Activated naive CD8-positive, alpha-beta T cell treated with anti-CD3 and anti-CD28 coated beads, Interleukin-2, amount 50 U/mL, for 24 hours (primary cell): Measurements from ENCODE around the gene PRPSAP2.

ENCODE experiments used
- ATAC-seq: fragments of 150-1000 bp; cut with Tn5 transposase; one replicate; pipeline ENCODE4 v1.10.0; 2021
- DNase-seq: peaks from one replicate; pipeline ENCODE4 v3.0.0; 2021
- H3K27ac Mint-ChIP-seq: one replicate; pipeline ENCODE4 v1.8.0; 2021; ENCODE audit warnings: mild to moderate bottlenecking, mixed read lengths
- H3K27me3 Mint-ChIP-seq: one replicate; pipeline ENCODE4 v1.8.0; 2021; ENCODE audit warnings: mixed read lengths
- H3K36me3 Mint-ChIP-seq: one replicate; pipeline ENCODE4 v1.8.0; 2021; ENCODE audit warnings: low read depth, mixed read lengths
- H3K4me1 Mint-ChIP-seq: one replicate; pipeline ENCODE4 v1.8.0; 2021; ENCODE audit warnings: mixed read lengths
- H3K4me3 Mint-ChIP-seq: one replicate; pipeline ENCODE4 v1.8.0; 2021; ENCODE audit warnings: mild to moderate bottlenecking, moderate library complexity, mixed read lengths
- H3K9me3 Mint-ChIP-seq: one replicate; pipeline ENCODE4 v1.8.0; 2021; ENCODE audit warnings: mixed read lengths

Gene PRPSAP2

DNA sequence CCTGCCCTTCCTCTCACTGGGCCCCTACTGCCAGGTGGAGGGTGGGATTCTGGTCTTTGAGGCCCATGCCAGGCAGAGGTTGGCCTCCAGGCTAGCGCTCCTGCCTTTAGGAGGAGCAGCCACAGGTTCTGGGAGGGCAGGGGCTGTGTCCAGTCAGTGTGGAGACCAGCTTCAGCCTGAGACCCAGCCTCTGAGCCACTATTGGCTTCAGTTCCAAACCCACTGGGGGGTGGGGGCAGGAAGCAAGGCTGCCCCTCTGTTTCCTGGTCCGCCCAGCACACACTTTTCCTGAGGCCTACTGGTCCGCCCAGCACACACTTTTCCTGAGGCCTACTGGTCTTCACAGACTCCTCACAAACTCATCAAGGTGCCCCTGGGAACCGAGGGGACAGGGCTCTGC lies 110.4 kb downstream of the PRPSAP2 start:
- Mint-ChIP-seq H3K4me3 (no peak overlapping the region), H3K36me3 (peaks cover 3% of the 10 kb centered on the region), H3K27me3 (no peaks in the 10 kb centered on the region), H3K27ac (no peak overlapping the region), H3K4me1 (peaks cover 4% of the 10 kb centered on the region), H3K9me3 (no peaks in the 10 kb centered on the region)
- DNase-seq (no peak), ATAC-seq (no peak)

DNA sequence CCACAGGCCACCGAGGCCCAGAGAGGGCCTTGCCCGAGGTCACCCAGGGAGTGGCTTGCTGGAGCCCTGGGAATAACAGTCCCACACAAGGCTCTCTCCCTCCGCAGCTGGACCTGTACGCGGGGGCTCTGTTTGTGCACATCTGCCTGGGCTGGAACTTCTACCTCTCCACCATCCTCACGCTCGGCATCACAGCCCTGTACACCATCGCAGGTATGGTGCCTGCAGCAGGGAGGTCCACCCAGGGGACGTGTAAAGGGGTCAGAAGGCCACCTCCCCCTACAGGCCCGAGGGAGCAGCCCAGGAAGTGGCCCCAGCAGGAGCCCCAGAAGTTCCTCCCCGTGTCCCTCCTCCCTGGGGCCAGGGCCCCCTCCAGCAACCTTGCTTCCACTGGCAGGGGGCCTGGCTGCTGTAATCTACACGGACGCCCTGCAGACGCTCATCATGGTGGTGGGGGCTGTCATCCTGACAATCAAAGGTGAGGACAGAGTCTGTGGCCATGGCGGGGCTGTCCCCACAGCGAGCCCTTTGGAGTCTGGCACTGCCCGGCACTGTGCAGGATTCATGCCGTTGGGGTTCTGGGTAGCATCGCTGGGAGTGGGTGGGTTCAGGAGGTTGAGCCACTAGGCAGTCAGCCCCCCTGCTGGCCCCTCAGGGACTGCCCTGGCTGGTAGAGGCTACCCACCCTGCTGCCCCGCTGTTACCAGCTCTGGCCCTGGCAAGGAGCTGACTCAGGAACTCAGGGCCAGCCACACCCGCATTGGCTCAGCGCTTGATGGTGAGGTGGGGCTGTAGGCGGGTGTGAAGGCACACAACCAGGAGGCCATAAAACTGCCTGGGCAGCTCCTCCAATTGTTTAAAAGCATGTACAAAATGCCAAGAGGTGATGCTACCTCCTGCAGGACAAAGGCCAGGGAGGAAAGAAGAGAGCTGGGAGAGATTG lies 111.3 kb downstream of the PRPSAP2 start:
- Mint-ChIP-seq H3K4me1 (peaks cover 4% of the 10 kb centered on the region), H3K27ac (no peak overlapping the region), H3K4me3 (no peak overlapping the region), H3K27me3 (no peaks in the 10 kb centered on the region), H3K9me3 (no peaks in the 10 kb centered on the region), H3K36me3 (peaks cover 4% of the 10 kb centered on the region)
- DNase-seq, result no peak
- ATAC-seq, result peak; percentile 24

DNA sequence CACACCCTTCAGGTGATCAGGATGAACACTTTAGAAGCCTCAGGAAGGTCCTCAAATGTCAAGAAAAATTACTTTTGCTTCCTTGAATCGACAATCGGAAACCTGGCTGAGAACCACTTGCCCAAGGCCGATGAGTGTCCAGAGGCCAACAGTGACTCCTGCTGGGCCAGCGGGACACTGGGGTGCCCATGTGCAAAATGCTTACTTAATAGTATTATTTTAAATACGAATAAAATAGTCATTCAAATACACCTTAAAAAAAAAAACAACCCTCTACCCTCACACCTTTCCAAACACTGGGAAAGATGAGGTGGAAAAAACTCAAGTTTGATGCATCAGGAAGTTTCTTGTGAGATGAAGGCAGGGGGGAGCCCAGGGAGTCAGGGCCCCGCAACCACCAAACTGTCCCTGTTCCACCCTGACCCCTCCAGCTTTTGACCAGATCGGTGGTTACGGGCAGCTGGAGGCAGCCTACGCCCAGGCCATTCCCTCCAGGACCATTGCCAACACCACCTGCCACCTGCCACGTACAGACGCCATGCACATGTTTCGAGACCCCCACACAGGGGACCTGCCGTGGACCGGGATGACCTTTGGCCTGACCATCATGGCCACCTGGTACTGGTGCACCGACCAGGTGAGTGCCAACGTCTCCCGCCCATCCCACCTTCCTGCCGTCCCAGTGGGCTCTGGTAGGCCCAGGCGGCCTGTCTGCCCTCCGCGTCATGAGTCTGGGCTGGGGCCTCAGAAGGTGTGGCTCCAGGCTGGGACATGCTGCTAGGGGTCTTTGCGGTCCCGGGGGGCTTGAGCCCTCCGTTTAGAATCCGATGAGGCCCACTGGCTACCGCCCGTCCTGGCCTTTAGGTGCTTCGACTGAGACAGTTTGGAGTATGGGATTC lies 112.9 kb downstream of the PRPSAP2 start:
- Mint-ChIP-seq H3K27ac (no peak overlapping the region), H3K4me3 (no peak overlapping the region)
- no peak for ATAC-seq

DNA sequence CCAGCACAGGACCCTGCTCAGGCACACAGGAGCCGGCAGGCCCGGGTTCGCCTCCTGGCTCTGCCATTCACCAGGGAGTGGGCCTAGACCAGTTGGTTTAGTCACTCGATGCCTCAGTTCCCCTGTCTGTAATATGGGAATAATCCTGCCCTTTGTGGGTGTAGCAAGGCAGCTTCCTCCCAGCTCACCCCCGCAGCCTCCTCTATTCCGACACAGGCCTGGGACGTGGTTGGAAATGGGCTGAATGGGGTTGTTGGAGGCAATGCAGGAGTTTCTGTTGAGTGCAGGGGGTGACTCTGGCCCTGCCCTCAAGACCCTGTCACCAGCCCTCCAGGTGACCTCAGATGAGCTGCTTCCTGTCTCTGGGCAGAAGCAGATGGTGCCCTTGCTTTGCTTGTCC lies 113.9 kb downstream of the PRPSAP2 start:
- no peak for ATAC-seq
- H3K27me3 Mint-ChIP-seq, result no peaks in the 10 kb centered on the region
- no peak for DNase-seq
- H3K4me1 Mint-ChIP-seq, result peaks cover 14% of the 10 kb centered on the region
- H3K36me3 Mint-ChIP-seq, result peaks cover 5% of the 10 kb centered on the region
- H3K4me3 Mint-ChIP-seq, result no peak overlapping the region
- H3K27ac Mint-ChIP-seq, result no peak overlapping the region
- no peaks in the 10 kb centered on the region for H3K9me3 Mint-ChIP-seq

More for the DNA sequence above, 112.9 kb downstream of the PRPSAP2 start:
- H3K4me1 Mint-ChIP-seq, result peaks cover 14% of the 10 kb centered on the region
- no peaks in the 10 kb centered on the region for H3K27me3 Mint-ChIP-seq
- H3K9me3 Mint-ChIP-seq, result no peaks in the 10 kb centered on the region
- H3K36me3 Mint-ChIP-seq, result peaks cover 4% of the 10 kb centered on the region
- DNase-seq, result no peak

DNA sequence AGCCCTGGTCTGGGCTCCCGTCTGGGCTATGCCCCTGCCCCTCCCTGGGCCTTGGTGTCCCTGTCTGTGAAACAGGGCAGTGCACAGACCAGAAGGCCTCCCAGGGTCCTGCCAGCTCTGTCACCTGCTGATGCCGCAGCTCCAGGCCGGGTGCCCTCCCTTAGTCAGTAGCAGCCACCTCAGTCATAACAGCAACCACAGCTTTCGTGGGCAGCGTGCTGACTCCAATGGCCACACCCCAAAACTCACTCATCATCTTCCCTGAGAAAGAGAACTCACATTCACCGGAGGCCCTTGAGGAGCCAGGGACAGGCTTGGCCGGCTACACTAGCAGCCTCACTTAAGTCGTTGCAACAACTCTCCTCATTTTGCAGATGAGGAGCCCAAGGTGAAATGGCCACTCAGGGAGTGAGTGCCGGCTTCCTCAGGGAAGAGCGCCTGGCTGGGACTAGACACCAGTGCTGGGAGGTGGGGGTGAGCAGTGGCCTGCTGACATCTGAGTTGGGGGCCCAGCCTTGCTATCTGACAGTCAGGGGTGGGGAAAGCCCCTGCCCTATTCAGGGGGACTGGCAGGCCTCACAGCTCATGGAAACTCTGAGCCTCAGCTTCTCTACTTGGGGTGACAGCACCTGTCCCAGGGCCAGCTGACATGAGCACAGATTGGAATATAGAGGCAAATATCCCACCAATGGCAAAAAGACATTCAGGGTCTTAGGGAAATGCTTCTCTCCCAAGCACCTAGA lies 116.6 kb downstream of the PRPSAP2 start:
- peak; percentile 86 for ATAC-seq
- Mint-ChIP-seq H3K27me3 (no peaks in the 10 kb centered on the region), H3K36me3 (peaks cover 10% of the 10 kb centered on the region), H3K4me3 (no peak overlapping the region), H3K27ac (peak overlapping the region; percentile 54), H3K9me3 (no peaks in the 10 kb centered on the region), H3K4me1 (peaks cover 14% of the 10 kb centered on the region)
- DNase-seq, result peak; percentile 52

DNA sequence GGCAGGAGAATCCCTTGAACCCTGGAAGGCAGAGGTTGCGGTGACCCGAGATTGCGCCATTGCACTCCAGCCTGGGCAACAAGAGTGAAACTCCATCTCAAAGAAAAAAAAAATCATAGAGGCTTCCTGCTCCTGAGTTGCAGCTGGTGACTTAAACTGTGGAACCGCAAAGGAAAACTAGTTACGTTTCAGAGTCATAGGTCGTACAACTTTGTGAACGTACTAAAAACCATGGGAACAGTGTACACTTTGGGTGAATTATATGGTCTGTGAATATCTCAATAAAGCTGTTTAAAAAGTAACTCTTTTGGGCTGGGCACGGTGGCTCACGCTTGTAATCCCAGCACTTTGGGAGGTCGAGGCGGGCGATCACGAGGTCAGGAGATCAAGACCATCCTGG lies 117.7 kb downstream of the PRPSAP2 start:
- no peak for DNase-seq
- H3K27me3 Mint-ChIP-seq, result no peaks in the 10 kb centered on the region
- no peak overlapping the region for H3K27ac Mint-ChIP-seq
- H3K4me1 Mint-ChIP-seq, result peaks cover 14% of the 10 kb centered on the region
- no peak for ATAC-seq
- no peak overlapping the region for H3K4me3 Mint-ChIP-seq
- H3K9me3 Mint-ChIP-seq, result no peaks in the 10 kb centered on the region
- H3K36me3 Mint-ChIP-seq, result peaks cover 10% of the 10 kb centered on the region

DNA sequence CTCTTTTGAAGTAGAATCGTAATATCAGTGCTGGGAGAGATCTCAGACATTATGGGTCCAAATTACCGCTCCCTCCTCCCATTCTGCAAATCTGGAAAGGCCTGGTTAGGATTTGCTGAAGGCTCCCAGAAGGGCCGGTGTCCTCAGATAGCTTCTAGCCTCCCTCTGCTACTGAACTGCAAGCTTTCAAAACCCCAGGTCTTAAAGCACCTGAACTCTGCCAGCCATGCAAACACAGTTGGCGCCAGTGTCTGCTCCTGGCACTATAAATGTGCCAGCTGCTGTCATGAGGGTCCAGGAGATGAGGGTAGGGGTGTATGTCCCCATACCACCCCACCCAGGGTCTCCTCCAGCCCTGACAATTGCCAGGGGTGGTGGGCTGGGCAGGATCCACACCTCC lies 118.3 kb downstream of the PRPSAP2 start:
- Mint-ChIP-seq H3K36me3 (peaks cover 10% of the 10 kb centered on the region), H3K27ac (no peak overlapping the region), H3K27me3 (no peaks in the 10 kb centered on the region)

DNA sequence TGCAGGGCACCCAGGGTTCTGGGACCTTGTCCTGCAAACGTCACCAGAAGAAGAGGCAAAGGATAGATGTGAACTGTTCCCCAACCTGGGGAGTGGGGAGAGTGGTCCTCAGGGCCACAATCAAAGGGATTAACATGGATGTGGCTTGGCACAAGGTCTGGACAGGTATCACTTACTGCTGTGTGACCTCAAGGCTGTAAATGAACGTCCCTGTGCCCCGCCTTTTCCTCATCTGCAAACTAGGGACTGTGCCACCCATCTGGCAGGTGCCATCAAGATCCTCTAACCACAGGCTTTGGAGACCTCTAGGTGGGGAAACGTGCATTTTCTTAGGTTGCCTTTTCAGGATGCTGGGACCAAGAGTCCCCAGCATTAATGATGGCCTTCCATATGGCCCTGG lies 119.1 kb downstream of the PRPSAP2 start:
- no peak for ATAC-seq
- Mint-ChIP-seq H3K9me3 (no peaks in the 10 kb centered on the region), H3K27me3 (no peaks in the 10 kb centered on the region), H3K27ac (no peak overlapping the region), H3K4me1 (peaks cover 14% of the 10 kb centered on the region), H3K4me3 (no peak overlapping the region), H3K36me3 (peaks cover 10% of the 10 kb centered on the region)
- DNase-seq, result no peak

More for the DNA sequence above, 118.3 kb downstream of the PRPSAP2 start:
- ATAC-seq, result no peak
- no peak for DNase-seq
- H3K4me3 Mint-ChIP-seq, result no peak overlapping the region
- no peaks in the 10 kb centered on the region for H3K9me3 Mint-ChIP-seq
- peaks cover 14% of the 10 kb centered on the region for H3K4me1 Mint-ChIP-seq

DNA sequence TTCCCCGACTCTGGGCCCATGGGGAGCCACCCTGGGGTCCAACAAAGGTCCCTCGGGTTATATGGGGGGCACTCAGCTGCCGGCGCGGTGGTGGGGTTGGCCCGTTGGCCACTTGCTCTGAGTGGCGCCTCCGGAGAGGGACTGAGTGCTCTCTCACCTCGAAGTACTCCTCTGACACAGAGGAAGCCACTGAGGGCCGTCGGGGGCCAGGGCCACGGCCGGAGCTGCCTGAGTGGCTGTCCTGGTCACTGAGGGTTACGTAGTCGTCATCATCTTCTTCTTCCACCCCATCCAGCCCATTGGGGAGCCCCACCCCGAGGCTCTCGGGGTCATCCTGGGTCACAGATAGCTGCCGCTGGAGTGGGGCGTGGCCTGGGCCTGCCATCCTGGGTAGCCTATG lies 119.7 kb downstream of the PRPSAP2 start:
- Mint-ChIP-seq H3K36me3 (peaks cover 7% of the 10 kb centered on the region), H3K4me1 (peaks cover 15% of the 10 kb centered on the region), H3K4me3 (no peak overlapping the region), H3K9me3 (no peaks in the 10 kb centered on the region), H3K27me3 (no peaks in the 10 kb centered on the region), H3K27ac (no peak overlapping the region)
- DNase-seq (no peak), ATAC-seq (no peak)

DNA sequence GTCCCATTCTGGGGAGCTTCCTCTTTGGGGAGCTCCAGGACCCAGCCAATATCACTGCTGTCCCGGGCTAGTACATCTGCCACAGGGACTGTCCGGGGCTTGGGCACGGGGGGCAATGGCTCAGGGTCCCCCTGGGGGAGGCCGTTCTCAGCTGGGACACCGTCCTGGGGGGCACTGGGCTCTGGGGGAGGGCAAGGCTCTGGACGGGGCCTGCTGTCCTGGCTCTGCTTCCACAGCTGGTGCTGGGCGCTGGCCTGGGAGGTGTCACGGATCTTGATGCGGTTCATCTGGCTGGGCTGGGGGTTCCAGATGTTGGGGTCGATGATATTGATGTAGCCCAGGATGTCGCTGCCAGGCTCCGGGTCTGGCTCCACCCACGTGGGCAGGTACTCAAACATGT lies 120.1 kb downstream of the PRPSAP2 start:
- no peak overlapping the region for H3K4me3 Mint-ChIP-seq
- peaks cover 15% of the 10 kb centered on the region for H3K4me1 Mint-ChIP-seq
- ATAC-seq (no peak), DNase-seq (no peak)
- H3K9me3 Mint-ChIP-seq, result no peaks in the 10 kb centered on the region
- H3K36me3 Mint-ChIP-seq, result peaks cover 7% of the 10 kb centered on the region
- H3K27me3 Mint-ChIP-seq, result no peaks in the 10 kb centered on the region
- no peak overlapping the region for H3K27ac Mint-ChIP-seq

DNA sequence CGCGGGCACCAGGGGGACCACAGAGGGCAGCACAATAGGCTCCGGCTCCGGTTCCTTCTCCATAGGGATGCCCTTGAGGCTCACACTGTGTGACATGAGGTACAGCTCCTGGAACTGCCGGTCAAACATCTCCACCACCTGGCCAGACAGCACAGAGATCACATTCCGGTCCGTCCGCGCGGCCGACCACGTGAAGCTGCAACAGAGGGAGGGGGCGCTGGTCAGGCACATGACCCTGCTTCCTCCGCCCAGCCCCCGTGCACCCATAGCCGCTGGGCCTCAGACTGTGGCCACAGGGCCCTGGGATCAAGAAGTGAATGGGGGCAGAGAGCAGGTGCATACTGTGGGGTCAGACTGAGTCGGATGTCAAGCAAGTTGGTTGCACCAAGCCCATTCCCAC lies 120.7 kb downstream of the PRPSAP2 start:
- Mint-ChIP-seq H3K9me3 (no peaks in the 10 kb centered on the region), H3K27ac (no peak overlapping the region), H3K4me3 (no peak overlapping the region), H3K36me3 (peaks cover 6% of the 10 kb centered on the region), H3K4me1 (peaks cover 14% of the 10 kb centered on the region), H3K27me3 (no peaks in the 10 kb centered on the region)
- ATAC-seq, result no peak
- DNase-seq, result no peak
